GM21825 (cell line): ENCODE measurements around the gene CAPN3.
"Not testable (repeated sequence)": the region's sequence is repeated elsewhere in the genome, so short reads cannot be mapped to it uniquely, and the experiment has no call there.

Experiments
- ATAC-seq: cut with Tn5 transposase; IDR thresholded peaks from one replicate; pipeline ENCODE4 v1.9.1; 2021; ENCODE audit warnings: mild to moderate bottlenecking, moderate library complexity; ENCODE audit not compliant: unreplicated experiment

CAPN3 gene

DNA sequence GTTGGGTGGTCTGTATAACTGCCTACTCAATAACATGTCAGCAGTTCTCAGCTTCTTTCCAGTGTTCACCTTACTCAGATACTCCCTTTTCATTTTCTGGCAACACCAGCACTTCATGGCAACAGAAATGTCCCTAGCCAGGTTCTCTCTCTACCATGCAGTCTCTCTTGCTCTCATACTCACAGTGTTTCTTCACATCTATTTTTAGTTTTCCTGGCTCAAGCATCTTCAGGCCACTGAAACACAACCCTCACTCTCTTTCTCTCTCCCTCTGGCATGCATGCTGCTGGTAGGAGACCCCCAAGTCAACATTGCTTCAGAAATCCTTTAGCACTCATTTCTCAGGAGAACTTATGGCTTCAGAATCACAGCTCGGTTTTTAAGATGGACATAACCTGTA is at the start of gene CAPN3:
Gene CAPN3 (plus strand): TSS at position 253 of the 400 bp plus-strand sequence. CDS start 305 bp downstream, outside the sequence.
- no peak for ATAC-seq

DNA sequence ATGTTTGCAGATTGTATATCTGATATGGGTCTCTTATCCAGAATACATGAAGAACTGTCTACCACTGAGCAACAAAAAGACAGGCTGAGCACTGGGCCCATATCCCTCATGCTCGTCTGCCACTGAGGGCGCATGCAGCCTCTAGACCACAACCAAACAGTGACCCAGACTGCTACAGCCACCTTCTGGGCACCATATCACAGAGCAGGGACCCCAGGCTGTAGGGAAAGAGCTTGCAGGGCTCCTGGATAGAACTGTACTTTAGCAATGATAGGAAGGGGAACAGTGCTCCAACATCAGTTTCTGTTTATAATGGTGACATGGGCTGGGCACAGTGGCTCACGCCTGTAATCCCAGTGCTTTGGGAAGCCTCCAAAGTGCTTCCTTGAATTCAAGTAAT is 45.8 kb upstream of the CAPN3 start:
- no peak for ATAC-seq

GRCh38 chr15:42314818-42315217 is 44.5 kb upstream of the CAPN3 start:
- ATAC-seq: no peak

DNA sequence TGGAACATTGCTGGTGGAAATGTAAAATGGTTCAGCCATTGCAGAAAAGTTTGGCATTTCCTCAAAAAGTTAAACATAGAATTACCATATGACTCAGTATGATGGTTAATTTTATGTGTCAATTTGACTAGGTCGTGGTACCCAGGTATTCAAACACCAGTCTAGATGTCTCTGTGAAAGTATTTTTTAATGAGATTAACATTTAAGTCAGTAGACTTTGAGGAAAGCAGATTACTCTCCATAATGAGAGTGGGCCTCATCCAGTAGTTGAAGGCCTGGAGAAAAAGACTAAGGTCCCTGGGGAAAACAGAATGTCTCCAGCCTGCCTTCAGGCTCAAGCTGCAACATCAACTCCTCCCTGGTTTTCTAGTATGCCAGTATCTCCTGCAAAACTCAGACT is 43.8 kb upstream of the CAPN3 start:
- no peak for ATAC-seq

- not testable (repeated sequence) for ATAC-seq
Measured at GRCh38 chr15:42316282-42316805, 43.0 kb upstream of the CAPN3 start.

- no peak for ATAC-seq
Measured at GRCh38 chr15:42319206-42319605, 40.1 kb upstream of the CAPN3 start.

- ATAC-seq: no peak
Measured at GRCh38 chr15:42324308-42324707, 35.0 kb upstream of the CAPN3 start.

DNA sequence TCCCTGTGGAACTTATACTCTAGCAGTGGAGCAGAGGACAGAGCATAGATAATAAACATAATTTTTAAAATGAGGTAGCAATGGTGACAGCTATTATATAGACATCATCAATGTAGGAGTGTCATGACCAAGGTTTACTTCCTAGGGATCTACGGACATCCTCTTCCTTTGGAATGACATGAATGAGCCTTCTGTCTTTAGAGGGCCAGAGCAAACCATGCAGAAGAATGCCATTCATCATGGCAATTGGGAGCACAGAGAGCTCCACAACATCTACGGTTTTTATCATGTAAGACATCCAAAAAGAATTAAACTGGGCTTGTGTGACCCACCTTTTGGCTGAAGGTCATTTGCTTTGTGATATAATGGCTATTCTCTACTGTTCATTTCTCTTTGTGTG is 30.1 kb upstream of the CAPN3 start:
- no peak for ATAC-seq

GRCh38 chr15:42329992-42330391 is 29.3 kb upstream of the CAPN3 start:
- no peak for ATAC-seq

DNA sequence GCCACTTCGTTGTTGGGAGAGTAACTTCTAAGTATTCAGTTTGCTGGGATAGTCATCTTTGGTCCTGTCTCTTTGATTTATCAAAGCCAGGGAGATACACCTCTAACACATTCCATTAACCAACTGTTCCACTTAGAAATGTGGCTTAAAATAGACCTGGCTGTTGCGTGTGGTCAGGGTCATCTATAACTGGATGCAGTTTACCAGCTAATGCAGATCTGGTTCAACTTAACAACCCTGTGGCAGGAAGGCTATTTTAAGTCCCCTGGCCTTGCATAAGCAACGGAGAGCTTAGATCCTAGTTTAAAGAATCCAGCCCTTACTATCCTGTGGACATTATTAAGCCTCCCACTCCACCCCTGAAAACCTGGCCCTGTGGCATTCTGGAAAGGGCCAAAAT is 28.1 kb upstream of the CAPN3 start:
- no peak for ATAC-seq

GRCh38 chr15:42332331-42332730 is 27.0 kb upstream of the CAPN3 start:
- no peak for ATAC-seq

DNA sequence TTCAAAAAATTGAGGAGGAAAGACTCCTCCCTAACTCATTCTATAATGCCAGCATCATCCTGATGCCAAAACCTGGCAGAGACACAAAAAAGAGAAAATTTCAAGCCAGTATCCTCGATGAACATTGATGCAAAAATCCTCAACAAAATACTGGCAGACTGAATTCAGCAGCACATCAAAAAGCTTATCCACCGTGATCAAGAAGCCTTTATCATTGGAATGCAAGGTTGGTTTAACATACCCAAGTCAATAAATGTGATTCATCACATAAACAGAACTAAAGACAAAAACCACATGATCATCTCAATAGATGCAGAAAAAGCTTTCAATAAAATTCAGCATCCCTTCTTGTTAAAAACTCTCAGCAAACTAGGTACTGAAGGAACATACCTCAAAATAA is 24.2 kb upstream of the CAPN3 start:
- ATAC-seq: no peak

- ATAC-seq: not testable (repeated sequence)
Measured at GRCh38 chr15:42336650-42337049, 22.7 kb upstream of the CAPN3 start.

DNA sequence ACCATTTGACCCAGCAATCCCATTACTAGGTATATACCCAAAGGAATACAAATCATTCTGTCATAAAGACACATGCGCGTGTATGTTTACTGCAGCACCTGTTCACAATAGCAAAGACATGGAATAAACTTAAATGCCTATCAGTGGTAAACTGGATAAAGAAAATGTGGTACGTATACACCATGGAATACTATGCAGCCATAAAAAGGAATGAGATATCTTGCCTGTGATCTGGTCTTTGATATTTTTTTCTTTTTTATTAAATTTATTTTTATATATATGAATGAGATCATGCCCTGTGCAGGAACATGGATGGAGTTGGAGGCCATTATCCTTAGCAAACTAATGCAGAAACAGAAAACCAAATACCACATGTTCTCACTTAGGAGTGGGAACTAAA is 22.2 kb upstream of the CAPN3 start:
- ATAC-seq: not testable (repeated sequence)

DNA sequence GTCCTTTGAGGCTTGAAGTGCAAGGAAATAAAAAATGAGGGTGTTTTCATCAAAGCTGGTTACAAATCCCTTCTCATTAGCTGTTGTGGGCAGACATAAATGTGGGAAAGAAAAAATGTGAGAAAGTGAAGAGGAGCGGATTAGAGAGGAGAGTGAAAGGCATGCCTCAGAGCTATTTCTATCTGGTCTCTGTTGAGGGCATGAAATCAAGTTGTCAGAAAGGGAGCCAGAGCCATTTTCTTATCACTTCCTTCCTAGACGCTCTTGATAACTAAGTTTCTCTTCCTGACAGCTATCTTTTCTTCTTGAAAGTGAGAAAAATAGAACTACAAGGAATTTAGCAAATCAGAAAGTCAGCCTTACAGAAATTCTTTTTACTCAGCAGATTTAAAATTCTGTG is 20.8 kb upstream of the CAPN3 start:
- ATAC-seq: no peak

- ATAC-seq: no peak
Measured at GRCh38 chr15:42343596-42344232, 15.6 kb upstream of the CAPN3 start.

GRCh38 chr15:42344763-42345162 is 14.5 kb upstream of the CAPN3 start:
- no peak for ATAC-seq

DNA sequence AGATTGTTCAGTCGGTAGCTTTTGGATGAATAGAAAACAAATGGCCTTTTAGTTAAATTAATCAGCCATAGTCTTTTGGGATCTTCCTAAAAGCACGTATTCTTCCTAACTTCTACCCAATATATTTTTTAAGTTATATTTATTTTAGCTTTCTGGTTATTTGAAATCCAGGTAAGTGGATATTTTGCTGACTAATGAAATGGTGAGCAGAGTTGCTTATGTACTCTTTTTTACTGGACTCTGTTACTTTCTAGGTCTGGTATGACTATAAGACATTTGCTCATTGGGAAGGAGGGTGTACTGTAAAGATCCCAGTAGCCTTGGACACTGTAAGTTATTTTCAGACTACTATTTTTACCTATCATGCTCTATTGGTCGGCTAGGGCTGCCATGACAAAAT is 13.8 kb upstream of the CAPN3 start:
- no peak for ATAC-seq

DNA sequence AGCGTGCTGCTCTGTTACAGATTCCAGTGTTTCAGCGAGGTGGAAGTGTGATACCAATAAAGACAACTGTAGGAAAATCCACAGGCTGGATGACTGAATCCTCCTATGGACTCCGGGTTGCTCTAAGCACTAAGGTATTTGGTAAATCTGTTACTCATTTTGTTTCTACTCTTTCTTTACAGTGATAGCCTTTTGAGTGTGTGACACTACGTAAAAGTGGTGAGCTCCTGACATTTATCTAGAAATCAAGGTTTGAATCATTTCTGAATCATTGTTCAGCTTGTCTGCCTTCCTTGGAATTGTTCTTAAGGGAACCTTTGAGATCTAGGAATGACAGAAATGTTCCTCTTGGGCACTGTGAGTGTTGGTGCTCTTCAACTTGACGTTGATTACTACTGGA is 11.2 kb upstream of the CAPN3 start:
- ATAC-seq: no peak

- no peak for ATAC-seq
Measured at GRCh38 chr15:42349186-42349585, 10.1 kb upstream of the CAPN3 start.

- ATAC-seq: no peak
Measured at GRCh38 chr15:42352401-42352800, 6.9 kb upstream of the CAPN3 start.

DNA sequence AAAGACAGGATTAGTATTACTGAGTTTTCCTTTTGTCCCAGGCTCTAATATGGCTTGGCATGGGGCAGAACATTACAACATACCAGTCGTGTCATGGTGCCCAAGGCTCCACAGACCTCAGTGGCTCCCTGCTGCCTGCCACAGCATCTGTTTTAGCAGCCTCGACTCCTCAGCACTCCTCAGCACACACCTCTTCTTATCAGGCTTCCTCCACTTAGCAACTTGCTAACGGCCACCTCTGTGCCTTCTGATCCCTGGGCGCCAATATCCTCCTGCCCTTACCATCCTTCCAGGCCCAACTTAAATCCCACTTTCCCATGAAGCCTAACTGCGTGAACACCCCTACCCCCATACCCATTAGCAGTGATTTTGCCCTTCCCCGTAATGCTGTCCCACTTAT is 6.2 kb upstream of the CAPN3 start:
- ATAC-seq: no peak

DNA sequence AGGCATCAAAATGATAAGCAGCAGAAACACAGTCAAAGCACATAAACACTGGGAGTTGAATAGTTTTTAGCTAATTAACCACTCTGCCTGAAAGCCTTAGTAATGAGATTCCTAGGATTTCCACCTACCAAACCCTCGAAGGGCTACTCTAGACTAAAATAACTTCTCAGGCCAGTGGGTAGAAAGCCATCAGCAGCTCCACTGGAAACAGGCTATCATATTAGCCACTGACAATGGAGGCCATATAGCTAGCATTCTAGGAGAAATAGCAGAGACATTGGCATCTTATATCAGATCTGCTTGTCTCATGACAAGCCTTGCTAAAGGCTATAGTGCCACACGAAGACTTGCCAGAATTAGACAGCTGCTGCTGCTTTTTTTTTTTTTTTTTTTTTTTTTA is 4.5 kb upstream of the CAPN3 start:
- no peak for ATAC-seq
